Endothelial cell of umbilical vein (primary cell): ENCODE data around the gene SERPINB2. TPM values are rescaled to one million over a fixed set of nuclear protein-coding genes. Genes with fewer than 3 reads are reported as not detected.

Experiments
- BruUV-seq: library from RNA; stranded (reverse); fragments of 400-500 nt; replicated peaks from 2 replicates; lab custom pipeline; 2021; lab: Mats Ljungman, UMichigan
- CTCF ChIA-PET: fragments of 300-600, 350-600 bp; sonication (Branson Sonifier 250); formaldehyde crosslinking; loops from one replicate; lab custom pipeline; 2021; ENCODE audit warnings: antibody characterized with exemption, inconsistent platforms; lab: Charles Lee
- POLR2A ChIA-PET: fragments of 300-600, 350-600 bp; sonication (Branson Sonifier 250); formaldehyde crosslinking; loops from one replicate; lab custom pipeline; 2021; ENCODE audit warnings: antibody characterized with exemption, inconsistent platforms; lab: Charles Lee
- DNase-seq: peaks from one replicate; pipeline ENCODE4 v3.0.0-alpha.2; 2011; ENCODE audit warnings: low read depth, low spot score
- FAIRE-seq: peaks from 2 replicates; lab custom pipeline; 2011; peaks lifted over from hg19 to GRCh38; lab: Jason Lieb, UNC
- H2AFZ ChIP-seq: 2 replicates; pipeline ENCODE4 v1.6.0; 2012; ENCODE audit warnings: low read depth, low read length, control low read depth, inconsistent platforms
- H3K27ac ChIP-seq: 2 replicates; pipeline ENCODE4 v1.5.1; 2011; ENCODE audit warnings: low read depth, mild to moderate bottlenecking, control low read depth, low read length, moderate library complexity; ENCODE audit not compliant: insufficient read depth
- H3K27me3 ChIP-seq, 2 experiments: 2 replicates each; pipeline versions ENCODE4 v1.6.0 to v1.6.1; 2011; ENCODE audit warnings: low read length in 2 of 2, mixed read lengths in 1 of 2; ENCODE audit not compliant: control insufficient read depth in 2 of 2, insufficient read depth in 2 of 2
- H3K36me3 ChIP-seq, 2 experiments: 2 replicates in 1 of 2; 3 replicates in 1 of 2; pipeline ENCODE4 v1.5.1; 2011; ENCODE audit warnings: low read length in 2 of 2, mild to moderate bottlenecking in 1 of 2, moderate library complexity in 1 of 2; ENCODE audit not compliant: control insufficient read depth in 2 of 2, insufficient read depth in 2 of 2; ENCODE audit errors: extremely low read depth in 1 of 2
- H3K4me1 ChIP-seq: 3 replicates; pipeline ENCODE4 v1.5.1; 2011; ENCODE audit warnings: mild to moderate bottlenecking, low read length; ENCODE audit not compliant: control insufficient read depth, insufficient read depth; ENCODE audit errors: extremely low read depth
- H3K4me2 ChIP-seq: 2 replicates; pipeline ENCODE4 v1.6.1; 2011; ENCODE audit warnings: low read length, control low read depth, mixed read lengths; ENCODE audit not compliant: insufficient read depth
- H3K4me3 ChIP-seq, 3 experiments: fragments of 200-600 bp in 1 of 3; sonication (generic), shearing (Covaris generic) in 1 of 3; replicated peaks in 1 of 3; 2 replicates each; pipeline ENCODE4 v1.5.1; 2011 to 2016; ENCODE audit warnings: control low read depth in 3 of 3, low read length in 3 of 3, mild to moderate bottlenecking in 2 of 3, inconsistent platforms in 1 of 3, low read depth in 1 of 3, moderate library complexity in 1 of 3; ENCODE audit not compliant: insufficient read depth in 1 of 3
- H3K79me2 ChIP-seq: 2 replicates; pipeline ENCODE4 v1.6.0; 2012; ENCODE audit warnings: low read length, inconsistent platforms; ENCODE audit not compliant: control insufficient read depth, insufficient read depth
- H3K9ac ChIP-seq: replicated peaks from 2 replicates; pipeline ENCODE3; 2011; ENCODE audit warnings: low read length, control low read depth; ENCODE audit not compliant: insufficient read depth; ENCODE audit errors: extremely low read depth
- H3K9me1 ChIP-seq: replicated peaks from 3 replicates; pipeline ENCODE4 v1.6.0; 2011; ENCODE audit warnings: mild to moderate bottlenecking, low read length; ENCODE audit not compliant: control insufficient read depth, insufficient read depth; ENCODE audit errors: extremely low read depth
- H3K9me3 ChIP-seq: replicated peaks from 2 replicates; pipeline ENCODE4 v1.5.1; 2012; ENCODE audit warnings: low read length, inconsistent platforms; ENCODE audit not compliant: control insufficient read depth, insufficient read depth
- H4K20me1 ChIP-seq: replicated peaks from 2 replicates; pipeline ENCODE3; 2011; ENCODE audit warnings: mild to moderate bottlenecking, low read length; ENCODE audit not compliant: control insufficient read depth, insufficient read depth; ENCODE audit errors: extremely low read depth
- EZH2 ChIP-seq: IDR thresholded peaks from 2 replicates; pipeline ENCODE4 v1.6.1; 2012; ENCODE audit warnings: borderline replicate concordance, low read depth, mild to moderate bottlenecking, moderate library complexity, low read length, inconsistent platforms; ENCODE audit not compliant: severe bottlenecking
- FOS ChIP-seq: IDR thresholded peaks from 2 replicates; pipeline ENCODE4 v1.6.1; 2011; ENCODE audit warnings: mild to moderate bottlenecking, low read length, moderate library complexity, borderline replicate concordance; ENCODE audit not compliant: insufficient read depth
- GATA2 ChIP-seq: IDR thresholded peaks from 2 replicates; pipeline ENCODE4 v1.7.0; 2011; ENCODE audit warnings: low read depth, mild to moderate bottlenecking, moderate library complexity, mixed read lengths, low read length; ENCODE audit not compliant: insufficient read length, insufficient read depth
- JUN ChIP-seq: IDR thresholded peaks from 2 replicates; pipeline ENCODE4 v1.6.1; 2011; ENCODE audit warnings: borderline replicate concordance, low read depth; ENCODE audit not compliant: insufficient read length, insufficient read depth
- MYC ChIP-seq: IDR thresholded peaks from one replicate; pipeline ENCODE4 v1.6.1; 2011; ENCODE audit warnings: mild to moderate bottlenecking, low read depth, low read length
- POLR2A ChIP-seq: IDR thresholded peaks from 2 replicates; pipeline ENCODE4 v1.6.1; 2012; ENCODE audit warnings: low read depth, mild to moderate bottlenecking, control low read depth, low read length
- POLR2AphosphoS5 ChIP-seq: IDR thresholded peaks from 2 replicates; pipeline ENCODE4 v1.6.1; 2012; ENCODE audit warnings: low read depth, mild to moderate bottlenecking, control low read depth, low read length, moderate library complexity; ENCODE audit not compliant: insufficient read depth
- dilution Hi-C: fragments of 300-500 bp; cut with MboI; formaldehyde crosslinking; loops from one replicate; pipeline ENCODE4 v1.15.0; 2019; ENCODE audit warnings: low sequenced_read_pairs; ENCODE audit not compliant: extremely low pct_ligation_motif_present
- intact Hi-C: fragments of 100-400 bp; cut with micrococcal nuclease; formaldehyde crosslinking; loops from one replicate; pipeline ENCODE4 v1.10.0; 2022
- polyA plus RNA-seq, 4 experiments: library from polyadenylated mRNA; depleted of rRNA in 3 of 4; stranded (reverse) in 3 of 4; unstranded in 1 of 4; fragments of >200 nt; gene quantifications; 2 replicates each; pipeline versions ENCODE4 v1.2.1 to v1.2.3, GENCODE V29; 2011 to 2012; ENCODE audit warnings: missing spikeins in 1 of 4
- total RNA-seq: library from RNA; stranded (reverse); gene quantifications from 2 replicates; pipeline ENCODE4 v1.2.3, GENCODE V29; 2021
- TF ChIP-seq, protein P1 (sequence below): IDR thresholded peaks from 2 replicates; pipeline ENCODE4 v1.6.1; 2011; ENCODE audit not compliant: insufficient read depth, insufficient read length
- TF ChIP-seq, protein P2 (sequence below), 2 donors: IDR thresholded peaks; 1 replicate in 1 of 2; 2 replicates in 1 of 2; pipeline ENCODE4 v1.5.1; 2011; ENCODE audit warnings: low read length in 2 of 2, mild to moderate bottlenecking in 2 of 2, moderate library complexity in 2 of 2, control low read depth in 1 of 2, inconsistent platforms in 1 of 2, low read depth in 1 of 2; ENCODE audit not compliant: insufficient read depth in 1 of 2; ENCODE audit errors: extremely low read depth in 1 of 2

Gene SERPINB2
- total and polyA plus RNA-seq, 2 donors (not counting 3 experiments of a cell fraction or from before 2014, with no cell fraction given): 0.24 to 2.5 TPM

DNA sequence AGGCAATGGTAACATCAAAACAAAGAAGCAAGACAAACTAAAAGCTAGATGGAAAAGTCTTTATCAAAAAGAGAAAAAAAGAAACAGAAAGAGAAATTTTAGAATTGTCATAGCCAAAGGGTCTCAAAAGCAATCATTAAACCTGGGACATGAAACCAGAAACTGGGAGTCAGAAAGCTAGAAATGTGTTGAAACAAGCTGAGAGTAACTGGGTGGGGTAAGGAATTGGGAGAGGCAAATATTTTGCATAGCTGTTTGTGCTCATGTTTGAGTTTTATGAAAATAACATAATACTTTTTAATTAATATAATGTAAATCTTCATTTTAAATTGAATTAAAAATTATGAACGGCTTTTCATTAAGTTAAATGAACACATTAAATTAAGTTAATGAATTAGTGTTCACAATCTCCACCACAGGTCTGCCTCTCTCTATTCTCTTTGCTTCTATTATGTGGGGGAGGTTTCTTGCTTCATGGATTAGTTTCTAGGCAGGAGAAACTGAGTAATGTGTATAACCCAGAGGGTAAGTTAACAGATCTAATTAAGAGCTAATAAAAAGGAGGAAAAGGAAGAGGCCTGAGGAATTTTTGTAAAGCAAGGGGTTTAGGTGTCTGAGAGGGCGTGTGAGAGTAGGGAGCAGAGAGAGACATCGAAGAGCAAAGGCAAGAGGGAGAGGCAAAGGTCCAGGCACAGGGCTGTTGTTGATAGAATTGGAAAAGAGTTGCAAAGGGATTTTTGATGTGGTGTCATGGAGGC, 20.0 kb upstream of the SERPINB2 start:
- ChIA-PET POLR2A (interaction anchor here (0.5 kb wide), 1 partner anchor 561 kb away, joined by 3 read pairs; no protein-coding TSS in a partner anchor), CTCF (interaction anchor here (1.7 kb wide), 1 partner anchor 9 kb away, joined by 5 read pairs; no protein-coding TSS in a partner anchor)
- TF ChIP-seq MYC (no peak), FOS (no peak), GATA2 (no peak), JUN (no peak), EZH2 (no peak), POLR2A (no peak), POLR2AphosphoS5 (no peak)
- TF ChIP-seq, protein P1, sequence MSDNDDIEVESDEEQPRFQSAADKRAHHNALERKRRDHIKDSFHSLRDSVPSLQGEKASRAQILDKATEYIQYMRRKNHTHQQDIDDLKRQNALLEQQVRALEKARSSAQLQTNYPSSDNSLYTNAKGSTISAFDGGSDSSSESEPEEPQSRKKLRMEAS: no peak
- TF ChIP-seq, protein P2, sequence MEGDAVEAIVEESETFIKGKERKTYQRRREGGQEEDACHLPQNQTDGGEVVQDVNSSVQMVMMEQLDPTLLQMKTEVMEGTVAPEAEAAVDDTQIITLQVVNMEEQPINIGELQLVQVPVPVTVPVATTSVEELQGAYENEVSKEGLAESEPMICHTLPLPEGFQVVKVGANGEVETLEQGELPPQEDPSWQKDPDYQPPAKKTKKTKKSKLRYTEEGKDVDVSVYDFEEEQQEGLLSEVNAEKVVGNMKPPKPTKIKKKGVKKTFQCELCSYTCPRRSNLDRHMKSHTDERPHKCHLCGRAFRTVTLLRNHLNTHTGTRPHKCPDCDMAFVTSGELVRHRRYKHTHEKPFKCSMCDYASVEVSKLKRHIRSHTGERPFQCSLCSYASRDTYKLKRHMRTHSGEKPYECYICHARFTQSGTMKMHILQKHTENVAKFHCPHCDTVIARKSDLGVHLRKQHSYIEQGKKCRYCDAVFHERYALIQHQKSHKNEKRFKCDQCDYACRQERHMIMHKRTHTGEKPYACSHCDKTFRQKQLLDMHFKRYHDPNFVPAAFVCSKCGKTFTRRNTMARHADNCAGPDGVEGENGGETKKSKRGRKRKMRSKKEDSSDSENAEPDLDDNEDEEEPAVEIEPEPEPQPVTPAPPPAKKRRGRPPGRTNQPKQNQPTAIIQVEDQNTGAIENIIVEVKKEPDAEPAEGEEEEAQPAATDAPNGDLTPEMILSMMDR (IDR thresholded peaks at IDR 0.05; ENCODE audit: extremely low read depth in 1 of 2, insufficient read depth in 1 of 2, low read depth in 1 of 2, low read length in 2 of 2): no peak
- H3K79me2 ChIP-seq: no peaks in the 10 kb centered on the region
- dilution Hi-C loops: no loop called here
- H3K27me3 ChIP-seq: no peaks in the 10 kb centered on the region
- DNase-seq (no peak), FAIRE-seq (no peak)
- H3K27ac ChIP-seq: no peak overlapping the region
- BruUV-seq: no TSS peak
- no peak overlapping the region for H3K4me2 ChIP-seq
- H3K9me1 ChIP-seq: no peaks in the 10 kb centered on the region
- no peaks in the 10 kb centered on the region for H3K4me1 ChIP-seq
- H3K9ac ChIP-seq: no peak overlapping the region
- H3K4me3 ChIP-seq: no peak overlapping the region
- H2AFZ ChIP-seq: no peak overlapping the region
- no peaks in the 10 kb centered on the region for H3K9me3 ChIP-seq
- H4K20me1 ChIP-seq: no peaks in the 10 kb centered on the region
- no peaks in the 10 kb centered on the region for H3K36me3 ChIP-seq
- intact Hi-C loops: no loop called here
